Panc1 (cell line): ENCODE data around the gene ABCB1.

Experiments used
- POLR2AphosphoS5 ChIP-seq: IDR thresholded peaks from 2 replicates; pipeline ENCODE4 v1.6.1; 2012; ENCODE audit warnings: mild to moderate bottlenecking, low read depth, low read length, moderate library complexity
- SIN3A ChIP-seq: IDR thresholded peaks from 2 replicates; pipeline ENCODE4 v1.6.1; 2012; ENCODE audit warnings: low read depth, mild to moderate bottlenecking, low read length, moderate library complexity, borderline replicate concordance; ENCODE audit not compliant: insufficient read depth
- TCF7L2 ChIP-seq: IDR thresholded peaks from 2 replicates; pipeline ENCODE4 v1.6.1; 2011; ENCODE audit warnings: mild to moderate bottlenecking, low read depth, low read length, inconsistent platforms
- TF ChIP-seq, protein P1 (sequence below): fragments of 450-650 bp; IDR thresholded peaks from 2 replicates; pipeline ENCODE4 v1.5.1; 2017; ENCODE audit warnings: mild to moderate bottlenecking
- TF ChIP-seq, protein P2 (sequence below), 2 experiments: IDR thresholded peaks; 2 replicates each; pipeline ENCODE4 v1.6.1; 2011 to 2012; ENCODE audit warnings: low read depth in 2 of 2, control low read depth in 1 of 2, low read length in 1 of 2, mild to moderate bottlenecking in 1 of 2, moderate library complexity in 1 of 2; ENCODE audit not compliant: insufficient read depth in 1 of 2

DNA sequence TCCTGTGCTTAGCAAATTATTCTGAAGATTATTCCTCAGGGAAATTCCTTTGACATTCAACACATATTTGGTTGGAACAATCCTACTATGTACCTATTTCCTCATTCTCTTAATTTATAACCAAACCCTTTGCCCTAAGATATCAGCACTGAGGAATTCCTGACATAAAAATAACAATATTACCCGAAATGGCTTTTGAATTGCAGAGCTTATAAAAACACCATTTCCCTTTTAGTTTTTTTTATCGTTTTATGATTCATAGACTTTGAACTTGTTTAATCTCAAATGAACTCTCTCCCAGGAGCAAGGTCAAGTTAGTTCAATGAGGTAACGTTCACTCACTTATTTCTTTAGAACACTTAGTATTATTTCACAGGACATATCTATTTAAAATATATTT lies 7.7 kb upstream of the ABCB1 start:
- TF ChIP-seq, protein P1, sequence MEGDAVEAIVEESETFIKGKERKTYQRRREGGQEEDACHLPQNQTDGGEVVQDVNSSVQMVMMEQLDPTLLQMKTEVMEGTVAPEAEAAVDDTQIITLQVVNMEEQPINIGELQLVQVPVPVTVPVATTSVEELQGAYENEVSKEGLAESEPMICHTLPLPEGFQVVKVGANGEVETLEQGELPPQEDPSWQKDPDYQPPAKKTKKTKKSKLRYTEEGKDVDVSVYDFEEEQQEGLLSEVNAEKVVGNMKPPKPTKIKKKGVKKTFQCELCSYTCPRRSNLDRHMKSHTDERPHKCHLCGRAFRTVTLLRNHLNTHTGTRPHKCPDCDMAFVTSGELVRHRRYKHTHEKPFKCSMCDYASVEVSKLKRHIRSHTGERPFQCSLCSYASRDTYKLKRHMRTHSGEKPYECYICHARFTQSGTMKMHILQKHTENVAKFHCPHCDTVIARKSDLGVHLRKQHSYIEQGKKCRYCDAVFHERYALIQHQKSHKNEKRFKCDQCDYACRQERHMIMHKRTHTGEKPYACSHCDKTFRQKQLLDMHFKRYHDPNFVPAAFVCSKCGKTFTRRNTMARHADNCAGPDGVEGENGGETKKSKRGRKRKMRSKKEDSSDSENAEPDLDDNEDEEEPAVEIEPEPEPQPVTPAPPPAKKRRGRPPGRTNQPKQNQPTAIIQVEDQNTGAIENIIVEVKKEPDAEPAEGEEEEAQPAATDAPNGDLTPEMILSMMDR = no peak
- TF ChIP-seq POLR2AphosphoS5 (no peak), SIN3A (no peak), TCF7L2 (no peak)
- TF ChIP-seq, protein P2, sequence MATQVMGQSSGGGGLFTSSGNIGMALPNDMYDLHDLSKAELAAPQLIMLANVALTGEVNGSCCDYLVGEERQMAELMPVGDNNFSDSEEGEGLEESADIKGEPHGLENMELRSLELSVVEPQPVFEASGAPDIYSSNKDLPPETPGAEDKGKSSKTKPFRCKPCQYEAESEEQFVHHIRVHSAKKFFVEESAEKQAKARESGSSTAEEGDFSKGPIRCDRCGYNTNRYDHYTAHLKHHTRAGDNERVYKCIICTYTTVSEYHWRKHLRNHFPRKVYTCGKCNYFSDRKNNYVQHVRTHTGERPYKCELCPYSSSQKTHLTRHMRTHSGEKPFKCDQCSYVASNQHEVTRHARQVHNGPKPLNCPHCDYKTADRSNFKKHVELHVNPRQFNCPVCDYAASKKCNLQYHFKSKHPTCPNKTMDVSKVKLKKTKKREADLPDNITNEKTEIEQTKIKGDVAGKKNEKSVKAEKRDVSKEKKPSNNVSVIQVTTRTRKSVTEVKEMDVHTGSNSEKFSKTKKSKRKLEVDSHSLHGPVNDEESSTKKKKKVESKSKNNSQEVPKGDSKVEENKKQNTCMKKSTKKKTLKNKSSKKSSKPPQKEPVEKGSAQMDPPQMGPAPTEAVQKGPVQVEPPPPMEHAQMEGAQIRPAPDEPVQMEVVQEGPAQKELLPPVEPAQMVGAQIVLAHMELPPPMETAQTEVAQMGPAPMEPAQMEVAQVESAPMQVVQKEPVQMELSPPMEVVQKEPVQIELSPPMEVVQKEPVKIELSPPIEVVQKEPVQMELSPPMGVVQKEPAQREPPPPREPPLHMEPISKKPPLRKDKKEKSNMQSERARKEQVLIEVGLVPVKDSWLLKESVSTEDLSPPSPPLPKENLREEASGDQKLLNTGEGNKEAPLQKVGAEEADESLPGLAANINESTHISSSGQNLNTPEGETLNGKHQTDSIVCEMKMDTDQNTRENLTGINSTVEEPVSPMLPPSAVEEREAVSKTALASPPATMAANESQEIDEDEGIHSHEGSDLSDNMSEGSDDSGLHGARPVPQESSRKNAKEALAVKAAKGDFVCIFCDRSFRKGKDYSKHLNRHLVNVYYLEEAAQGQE (IDR thresholded peaks at IDR 0.05; ENCODE audit: insufficient read depth in 1 of 2, low read depth in 2 of 2, low read length in 1 of 2) = no peak
